ENCODE data around the gene SH3GLB1. TPM values are rescaled to one million over a fixed set of nuclear protein-coding genes. Genes with fewer than 3 reads are reported as not detected.

SH3GLB1 gene
- total and polyA plus RNA-seq, 4 experiments from 2014 or later = 45.0 to 59.6 (median 55.0) TPM

GRCh38 chr1:86765674-86766073 is 61.3 kb downstream of the SH3GLB1 start:
- Histone ChIP-seq H3K4me1 (ENCODE audit: insufficient read depth, low read length) (no peaks in the 10 kb centered on the region), H3K27me3 (ENCODE audit: insufficient read depth, low read length) (no peaks in the 10 kb centered on the region), H3K4me3 (ENCODE audit: low read length in 2 of 2) (no peak overlapping the region), H3K9me3 (ENCODE audit: control insufficient read depth in 1 of 2, low read length in 2 of 2) (no peaks in the 10 kb centered on the region), H3K27ac (ENCODE audit: low read depth, low read length) (no peak overlapping the region), H3K36me3 (ENCODE audit: insufficient read depth, low read length) (no peaks in the 10 kb centered on the region)
- peaks cover 0 to 8% (median 0%) of the 10 kb centered on the region in 8 donors for H3K9me3 Mint-ChIP-seq
- ChIA-PET CTCF (ENCODE audit: partially characterized antibody) (no interaction called here), POLR2A (ENCODE audit: partially characterized antibody) (no interaction called here)
- H3K27me3 Mint-ChIP-seq = peaks cover 13 to 16% of the 10 kb centered on the region in 2 donors
- H3K27ac Mint-ChIP-seq = no peak overlapping the region
- no peaks in the 10 kb centered on the region for H3K4me1 Mint-ChIP-seq
- DNase-seq = no peak
- intact Hi-C loops (cut with micrococcal nuclease) = no loop called here
- H3K4me3 Mint-ChIP-seq = no peak overlapping the region
- no peaks in the 10 kb centered on the region for H3K36me3 Mint-ChIP-seq

GRCh38 chr1:86768554-86768953 is 64.2 kb downstream of the SH3GLB1 start:
- POLR2A ChIA-PET (ENCODE audit: partially characterized antibody) = no interaction called here
- Histone ChIP-seq H3K4me3 (ENCODE audit: low read length in 2 of 2) (no peak overlapping the region), H3K9me3 (ENCODE audit: control insufficient read depth in 1 of 2, low read length in 2 of 2) (no peaks in the 10 kb centered on the region), H3K4me1 (ENCODE audit: insufficient read depth, low read length) (no peaks in the 10 kb centered on the region), H3K27ac (ENCODE audit: low read depth, low read length) (no peak overlapping the region), H3K36me3 (ENCODE audit: insufficient read depth, low read length) (no peaks in the 10 kb centered on the region), H3K27me3 (ENCODE audit: insufficient read depth, low read length) (no peaks in the 10 kb centered on the region)
- DNase-seq = no peak
- Mint-ChIP-seq H3K4me1 (peaks cover 0 to under 1% (median 0%) of the 10 kb centered on the region in 4 donors), H3K4me3 (no peak overlapping the region), H3K27me3 (peaks cover 8 to 10% of the 10 kb centered on the region in 2 donors), H3K36me3 (no peaks in the 10 kb centered on the region), H3K9me3 (peaks cover 0 to 6% (median 0%) of the 10 kb centered on the region in 8 donors), H3K27ac (no peak overlapping the region)
- CTCF ChIA-PET (ENCODE audit: partially characterized antibody) = no interaction called here
- intact Hi-C loops (cut with micrococcal nuclease) = no loop called here

DNA sequence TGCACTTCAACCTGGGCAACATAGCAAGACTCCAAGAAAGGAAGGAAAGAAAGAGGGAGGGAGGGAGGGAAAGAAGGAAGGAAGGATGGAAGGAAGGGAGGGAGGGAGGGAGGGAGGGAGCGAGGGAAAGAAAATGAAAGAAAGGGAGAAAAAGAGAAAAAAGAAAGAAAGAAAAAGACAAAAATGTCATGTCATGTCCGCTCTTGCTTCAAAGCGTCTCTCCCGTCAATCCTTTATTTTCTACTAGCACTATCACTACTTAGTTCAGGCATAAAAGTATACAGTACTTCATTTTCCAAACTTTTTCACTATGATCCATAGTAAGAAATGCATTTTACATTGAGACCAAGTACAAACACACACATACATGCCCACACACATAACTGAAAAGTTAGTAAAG is 64.7 kb downstream of the SH3GLB1 start:
- no peaks in the 10 kb centered on the region for H3K4me1 ChIP-seq (ENCODE audit: insufficient read depth, low read length)
- intact Hi-C loops (cut with micrococcal nuclease) = no loop called here
- Mint-ChIP-seq H3K27ac (no peak overlapping the region), H3K4me3 (no peak overlapping the region), H3K36me3 (no peaks in the 10 kb centered on the region), H3K4me1 (peaks cover 0 to 5% (median 3%) of the 10 kb centered on the region in 4 donors), H3K27me3 (peaks cover 8 to 10% of the 10 kb centered on the region in 2 donors), H3K9me3 (peaks cover 0 to 6% (median 0%) of the 10 kb centered on the region in 8 donors)
- H3K9me3 ChIP-seq (ENCODE audit: control insufficient read depth in 1 of 2, low read length in 2 of 2) = no peaks in the 10 kb centered on the region
- no peak overlapping the region for H3K4me3 ChIP-seq (ENCODE audit: low read length in 2 of 2)
- no peak for DNase-seq
- H3K36me3 ChIP-seq (ENCODE audit: insufficient read depth, low read length) = no peaks in the 10 kb centered on the region
- ChIA-PET POLR2A (ENCODE audit: partially characterized antibody) (no interaction called here), CTCF (ENCODE audit: partially characterized antibody) (no interaction called here)
- H3K27me3 ChIP-seq (ENCODE audit: insufficient read depth, low read length) = no peaks in the 10 kb centered on the region
- no peak overlapping the region for H3K27ac ChIP-seq (ENCODE audit: low read depth, low read length)

GRCh38 chr1:86773341-86774288 is 69.2 kb downstream of the SH3GLB1 start:
- peak overlapping the region in 1 of 8 donors; percentile 18 for H3K4me3 Mint-ChIP-seq
- ChIA-PET POLR2A (ENCODE audit: partially characterized antibody) (no interaction called here), CTCF (ENCODE audit: partially characterized antibody) (no interaction called here)
- H3K27ac Mint-ChIP-seq = peak overlapping the region in 1 of 7 donors; percentile 33
- H3K4me1 ChIP-seq (ENCODE audit: insufficient read depth, low read length) = no peaks in the 10 kb centered on the region
- no peaks in the 10 kb centered on the region for H3K36me3 ChIP-seq (ENCODE audit: insufficient read depth, low read length)
- H3K27ac ChIP-seq (ENCODE audit: low read depth, low read length) = no peak overlapping the region
- no peaks in the 10 kb centered on the region for H3K36me3 Mint-ChIP-seq
- H3K27me3 Mint-ChIP-seq = no peaks in the 10 kb centered on the region
- peaks cover 0 to under 1% (median 0%) of the 10 kb centered on the region in 8 donors for H3K9me3 Mint-ChIP-seq
- DNase-seq = no peak
- no peaks in the 10 kb centered on the region for H3K9me3 ChIP-seq (ENCODE audit: control insufficient read depth in 1 of 2, low read length in 2 of 2)
- peaks cover 0 to 8% (median 5%) of the 10 kb centered on the region in 4 donors for H3K4me1 Mint-ChIP-seq
- H3K4me3 ChIP-seq (ENCODE audit: low read length in 2 of 2) = no peak overlapping the region
- intact Hi-C loops (cut with micrococcal nuclease) = no loop called here
- H3K27me3 ChIP-seq (ENCODE audit: insufficient read depth, low read length) = no peaks in the 10 kb centered on the region

DNA sequence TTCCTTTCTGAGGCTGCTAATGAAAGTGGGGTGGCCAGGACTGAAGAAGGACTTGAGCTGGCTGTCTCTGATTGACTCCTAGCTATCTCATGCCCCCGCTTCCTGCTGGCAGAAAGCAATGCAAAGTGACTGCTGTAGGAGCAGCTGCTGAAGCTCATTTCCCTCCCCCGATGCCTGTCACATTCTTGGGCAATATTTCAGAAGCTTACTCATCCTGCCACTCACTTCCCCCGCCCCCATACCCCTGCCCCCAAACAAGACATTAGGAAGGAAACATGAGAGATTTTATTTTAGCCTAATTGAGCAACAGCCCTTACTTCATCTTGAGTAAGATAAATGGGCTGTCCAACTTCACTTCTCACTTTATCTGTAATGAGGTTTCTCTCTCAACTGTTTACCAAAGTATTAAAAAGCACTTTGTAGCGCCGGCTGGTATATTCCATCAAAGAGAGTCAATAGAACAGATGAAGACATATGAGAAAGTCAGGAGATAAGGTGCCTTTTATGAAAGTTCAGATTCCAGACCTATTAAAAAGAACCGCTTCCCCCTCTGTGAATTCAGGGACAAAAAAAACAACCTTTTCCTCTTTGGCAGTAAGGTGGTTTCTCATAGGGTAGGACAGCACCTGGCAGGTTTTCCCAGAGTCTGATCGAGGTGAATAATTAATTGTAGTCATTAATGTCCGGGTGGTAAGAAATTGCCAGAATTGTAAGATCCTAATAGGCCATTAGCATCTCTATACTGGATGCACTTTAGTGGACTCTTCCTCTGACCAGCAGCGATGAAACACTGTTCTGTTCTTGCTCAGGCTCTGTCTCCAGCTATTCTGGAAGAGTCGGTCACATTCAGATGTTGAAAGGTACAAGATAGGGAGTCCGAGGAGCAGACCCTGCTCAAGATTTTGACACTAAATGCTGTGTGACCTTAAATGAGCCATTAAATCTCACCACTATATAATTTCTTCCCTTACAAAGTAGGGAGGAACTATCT is 70.2 kb downstream of the SH3GLB1 start:
- ChIA-PET POLR2A (ENCODE audit: partially characterized antibody) (interaction anchor here (2.0 kb wide), 1 partner anchor 70 kb away, joined by 5 read pairs; the partner anchor contains the start of gene SH3GLB1), CTCF (ENCODE audit: partially characterized antibody) (no interaction called here)
- Mint-ChIP-seq H3K9me3 (no peaks in the 10 kb centered on the region), H3K36me3 (no peaks in the 10 kb centered on the region), H3K27ac (peak overlapping the region in 1 of 7 donors; percentile 33), H3K4me1 (peaks cover 0 to 8% (median 5%) of the 10 kb centered on the region in 4 donors), H3K4me3 (peak overlapping the region in 1 of 8 donors; percentile 18), H3K27me3 (no peaks in the 10 kb centered on the region)
- no peaks in the 10 kb centered on the region for H3K4me1 ChIP-seq (ENCODE audit: insufficient read depth, low read length)
- H3K36me3 ChIP-seq (ENCODE audit: insufficient read depth, low read length) = no peaks in the 10 kb centered on the region
- no peak overlapping the region for H3K27ac ChIP-seq (ENCODE audit: low read depth, low read length)
- H3K27me3 ChIP-seq (ENCODE audit: insufficient read depth, low read length) = no peaks in the 10 kb centered on the region
- intact Hi-C loops (cut with micrococcal nuclease) = no loop called here
- H3K9me3 ChIP-seq (ENCODE audit: control insufficient read depth in 1 of 2, low read length in 2 of 2) = no peaks in the 10 kb centered on the region
- H3K4me3 ChIP-seq (ENCODE audit: low read length in 2 of 2) = no peak overlapping the region
- DNase-seq = no peak

- Mint-ChIP-seq H3K9me3 (no peaks in the 10 kb centered on the region), H3K27me3 (peaks cover 0 to 2% of the 10 kb centered on the region in 2 donors), H3K27ac (no peak overlapping the region), H3K36me3 (no peaks in the 10 kb centered on the region), H3K4me3 (no peak overlapping the region), H3K4me1 (peaks cover 0 to 8% (median 5%) of the 10 kb centered on the region in 4 donors)
- H3K36me3 ChIP-seq (ENCODE audit: insufficient read depth, low read length) = no peaks in the 10 kb centered on the region
- POLR2A ChIA-PET (ENCODE audit: partially characterized antibody) = interaction anchor here (2.0 kb wide), 1 partner anchor 71 kb away, joined by 5 read pairs; the partner anchor contains the start of gene SH3GLB1
- no peaks in the 10 kb centered on the region for H3K27me3 ChIP-seq (ENCODE audit: insufficient read depth, low read length)
- no peak overlapping the region for H3K27ac ChIP-seq (ENCODE audit: low read depth, low read length)
- no peaks in the 10 kb centered on the region for H3K4me1 ChIP-seq (ENCODE audit: insufficient read depth, low read length)
- CTCF ChIA-PET (ENCODE audit: partially characterized antibody) = no interaction called here
- no peaks in the 10 kb centered on the region for H3K9me3 ChIP-seq (ENCODE audit: control insufficient read depth in 1 of 2, low read length in 2 of 2)
- DNase-seq = no peak
- intact Hi-C loops (cut with micrococcal nuclease) = no loop called here
- H3K4me3 ChIP-seq (ENCODE audit: low read length in 2 of 2) = no peak overlapping the region
Observed at GRCh38 chr1:86775395-86775794, 71.0 kb downstream of the SH3GLB1 start.

DNA sequence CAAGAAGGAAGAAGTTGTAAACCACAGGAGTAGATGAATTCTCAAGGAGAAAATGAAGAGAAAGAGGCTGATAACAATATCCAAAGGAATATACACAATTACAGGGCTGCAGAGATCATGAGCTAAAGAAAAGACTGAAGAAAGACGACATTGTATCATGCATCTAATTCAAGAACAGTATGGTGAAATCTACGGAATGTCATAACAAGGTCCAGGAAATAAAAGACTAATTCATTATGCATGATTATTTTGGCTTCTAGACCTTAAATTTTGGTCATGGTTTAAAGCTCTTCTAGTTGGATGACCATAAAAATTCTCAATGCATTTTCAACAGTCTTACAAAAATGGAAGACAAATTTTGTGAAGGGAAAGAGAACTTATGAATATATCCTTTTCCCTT is 71.7 kb downstream of the SH3GLB1 start:
- no peak overlapping the region for H3K27ac Mint-ChIP-seq
- no peak for DNase-seq
- intact Hi-C loops (cut with micrococcal nuclease) = no loop called here
- peaks cover 0 to 8% (median 5%) of the 10 kb centered on the region in 4 donors for H3K4me1 Mint-ChIP-seq
- no peak overlapping the region for H3K4me3 ChIP-seq (ENCODE audit: low read length in 2 of 2)
- H3K9me3 ChIP-seq (ENCODE audit: control insufficient read depth in 1 of 2, low read length in 2 of 2) = no peaks in the 10 kb centered on the region
- CTCF ChIA-PET (ENCODE audit: partially characterized antibody) = no interaction called here
- H3K9me3 Mint-ChIP-seq = peaks cover 0 to 2% (median 0%) of the 10 kb centered on the region in 8 donors
- no peak overlapping the region for H3K4me3 Mint-ChIP-seq
- POLR2A ChIA-PET (ENCODE audit: partially characterized antibody) = interaction anchor here (2.0 kb wide), 1 partner anchor 71 kb away, joined by 5 read pairs; the partner anchor contains the start of gene SH3GLB1
- H3K36me3 Mint-ChIP-seq = no peaks in the 10 kb centered on the region
- no peaks in the 10 kb centered on the region for H3K4me1 ChIP-seq (ENCODE audit: insufficient read depth, low read length)
- H3K36me3 ChIP-seq (ENCODE audit: insufficient read depth, low read length) = no peaks in the 10 kb centered on the region
- H3K27ac ChIP-seq (ENCODE audit: low read depth, low read length) = no peak overlapping the region
- no peaks in the 10 kb centered on the region for H3K27me3 ChIP-seq (ENCODE audit: insufficient read depth, low read length)
- peaks cover 0 to 2% of the 10 kb centered on the region in 2 donors for H3K27me3 Mint-ChIP-seq
